Measurements from ENCODE around the gene TNS3.

The TNS3 gene

DNA sequence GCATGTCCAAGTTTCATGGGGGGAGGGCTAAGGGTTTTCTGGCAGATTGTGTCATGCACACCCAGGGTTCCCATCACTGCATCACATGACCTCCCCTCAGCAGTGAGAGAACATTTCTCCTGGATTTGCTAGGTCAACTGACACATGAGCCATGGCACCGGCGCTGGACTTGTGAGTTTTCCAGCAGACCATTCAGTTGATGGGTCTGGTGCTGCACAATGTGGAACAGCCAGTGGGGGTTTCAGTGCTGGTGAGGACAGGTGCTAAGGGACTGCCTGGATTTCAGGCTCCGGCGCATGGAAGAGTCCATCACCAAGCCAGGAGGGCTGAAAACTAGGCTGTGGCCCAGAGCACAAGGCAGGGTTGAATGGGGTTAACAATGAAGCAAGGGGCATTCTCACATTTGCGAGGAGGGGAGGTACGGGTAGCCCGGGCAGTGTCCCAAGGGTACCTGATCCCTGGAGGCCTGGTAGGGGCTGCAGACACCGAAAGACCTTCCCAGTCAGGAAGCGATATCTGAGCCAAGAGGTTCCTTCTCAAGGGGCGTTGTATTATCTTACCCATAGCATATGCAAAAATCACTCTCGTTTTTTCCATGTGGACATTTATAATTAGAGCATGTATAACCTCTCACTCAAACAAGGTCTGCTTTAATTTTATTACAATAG is 203.0 kb downstream of the TNS3 start:
- DNase-seq, result no peak

DNA sequence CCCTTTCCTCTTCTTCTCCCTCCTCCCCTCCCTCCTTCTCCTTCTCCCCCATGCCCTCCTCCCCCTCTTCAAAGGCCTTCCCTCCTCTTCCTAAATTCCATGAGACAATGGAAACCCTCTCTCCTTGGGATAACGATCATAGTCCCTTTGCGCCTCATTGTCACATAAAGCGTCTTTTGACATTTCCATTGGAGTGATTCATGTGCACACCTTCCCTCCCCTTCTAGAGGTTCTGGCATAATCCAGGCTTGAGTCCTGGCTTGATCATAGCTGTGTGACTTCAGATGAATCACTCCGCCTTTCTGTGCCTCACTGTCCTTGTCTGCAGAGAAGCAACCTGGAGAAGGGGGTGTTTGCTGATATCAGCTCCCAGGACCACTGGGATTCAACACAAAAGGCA is 204.2 kb downstream of the TNS3 start:
- DNase-seq, result no peak

DNA sequence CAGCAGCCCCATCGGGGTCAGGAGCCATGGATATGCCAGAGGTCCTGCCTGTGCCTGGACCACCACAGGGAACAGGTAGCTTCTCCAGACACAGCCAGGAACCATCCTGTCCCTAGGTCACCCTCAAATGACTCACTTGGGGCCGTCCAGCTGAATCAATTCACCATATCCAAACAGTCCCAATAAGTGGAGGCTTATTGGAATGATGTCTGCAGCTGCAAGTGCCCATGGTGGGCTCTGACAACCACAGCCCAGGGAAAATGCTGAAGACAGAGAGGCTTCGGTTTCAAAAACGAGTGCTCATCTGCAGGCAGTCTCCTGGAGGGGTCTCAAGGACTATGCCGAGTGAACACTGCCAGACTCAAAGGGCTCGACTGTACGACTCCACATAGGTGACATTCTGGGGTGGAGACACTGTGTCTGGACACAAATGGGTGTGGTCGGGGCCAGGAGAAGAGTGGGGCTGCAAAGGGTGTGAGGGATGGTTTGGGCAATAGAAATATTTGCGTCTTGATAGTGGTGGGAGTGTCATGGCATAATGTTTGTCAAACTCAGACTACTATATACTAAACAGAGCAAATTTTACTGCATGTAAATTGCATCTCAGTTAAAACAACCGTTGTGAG is 204.8 kb downstream of the TNS3 start:
- DNase-seq, result no peak

DNA sequence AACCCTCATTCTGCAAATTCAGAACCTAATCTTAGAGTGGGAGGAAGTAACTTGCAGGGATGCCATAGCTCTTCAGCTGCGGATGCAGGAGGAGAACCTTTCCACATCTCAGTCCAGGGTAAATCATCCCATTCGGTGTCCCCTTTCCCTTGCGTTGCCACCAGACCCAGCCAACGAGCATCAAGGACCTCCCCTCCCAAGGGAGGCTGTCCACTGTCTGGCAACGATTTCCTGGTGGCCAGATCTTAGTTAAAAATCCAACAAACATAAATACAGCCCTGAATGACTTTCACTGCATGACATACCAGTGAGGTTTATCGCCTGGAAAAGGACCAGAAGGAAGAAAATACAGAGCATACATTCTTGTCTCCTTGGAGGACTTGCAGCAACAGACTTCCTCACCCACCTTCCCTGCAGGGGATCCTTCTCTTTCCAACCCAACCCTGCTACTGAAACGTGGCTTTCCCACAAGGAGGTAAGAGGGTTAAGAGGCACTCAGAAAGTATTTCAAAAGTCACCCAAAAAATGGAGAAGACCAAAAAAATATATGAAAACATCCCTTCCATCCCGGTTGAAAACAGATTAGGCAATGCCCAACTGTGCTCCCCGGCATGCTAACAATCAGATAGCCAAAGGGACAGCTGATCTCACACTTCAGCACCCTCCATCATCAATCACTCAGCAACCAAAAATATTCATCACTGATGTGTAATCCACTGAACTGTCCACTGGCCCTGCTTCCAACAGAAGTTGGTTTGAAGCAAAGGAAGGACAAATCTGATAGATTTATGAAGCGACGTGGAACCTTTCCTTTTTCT is 206.6 kb downstream of the TNS3 start:
- DNase-seq, result no peak

DNA sequence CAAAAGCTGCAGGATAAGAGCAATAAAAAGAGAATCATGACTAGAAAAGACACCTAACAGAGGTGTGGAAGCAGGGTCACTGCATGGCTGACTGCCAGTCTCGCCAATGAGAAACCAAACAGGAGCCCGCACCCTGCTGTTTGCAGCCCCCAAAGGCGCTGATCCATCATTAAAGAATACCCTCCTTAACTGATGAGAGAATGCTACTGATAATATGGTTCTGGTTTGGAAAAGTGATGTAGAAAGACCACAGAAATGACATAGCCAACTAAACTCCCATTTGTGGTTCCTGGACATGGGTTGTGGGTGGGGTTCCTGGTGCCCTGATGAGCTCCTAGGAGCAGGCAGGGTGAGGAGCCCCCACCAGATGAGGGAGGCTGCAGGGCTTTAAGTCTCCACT is 207.4 kb downstream of the TNS3 start:
- no peak for DNase-seq

DNA sequence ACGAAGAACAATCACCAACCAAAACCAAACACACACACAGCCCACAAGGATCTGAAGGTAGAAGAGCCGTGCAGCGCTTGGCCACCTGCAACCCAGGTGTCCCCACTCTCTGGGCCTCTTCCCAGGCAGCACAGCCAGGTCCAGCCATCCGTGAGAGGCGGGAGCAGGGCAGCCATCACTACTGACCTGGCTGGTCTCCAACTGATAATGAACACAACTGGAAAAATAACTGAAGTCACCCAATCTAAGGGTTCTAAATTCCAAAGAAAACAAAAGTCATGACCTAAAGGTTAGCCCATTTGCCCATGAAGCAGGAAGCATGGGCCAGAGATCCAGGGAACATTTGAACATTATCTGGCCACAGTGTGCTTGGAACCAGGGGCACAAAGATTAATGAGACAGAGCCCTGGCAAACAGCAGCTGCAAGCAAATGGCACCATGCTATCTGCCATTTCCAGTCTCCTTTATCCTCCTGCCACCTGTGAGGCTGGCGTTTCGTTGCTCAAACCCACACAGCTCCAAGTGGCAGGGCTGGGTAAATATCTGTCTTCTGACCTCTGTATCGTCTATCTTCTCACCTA is 207.9 kb downstream of the TNS3 start:
- no peak for DNase-seq

DNA sequence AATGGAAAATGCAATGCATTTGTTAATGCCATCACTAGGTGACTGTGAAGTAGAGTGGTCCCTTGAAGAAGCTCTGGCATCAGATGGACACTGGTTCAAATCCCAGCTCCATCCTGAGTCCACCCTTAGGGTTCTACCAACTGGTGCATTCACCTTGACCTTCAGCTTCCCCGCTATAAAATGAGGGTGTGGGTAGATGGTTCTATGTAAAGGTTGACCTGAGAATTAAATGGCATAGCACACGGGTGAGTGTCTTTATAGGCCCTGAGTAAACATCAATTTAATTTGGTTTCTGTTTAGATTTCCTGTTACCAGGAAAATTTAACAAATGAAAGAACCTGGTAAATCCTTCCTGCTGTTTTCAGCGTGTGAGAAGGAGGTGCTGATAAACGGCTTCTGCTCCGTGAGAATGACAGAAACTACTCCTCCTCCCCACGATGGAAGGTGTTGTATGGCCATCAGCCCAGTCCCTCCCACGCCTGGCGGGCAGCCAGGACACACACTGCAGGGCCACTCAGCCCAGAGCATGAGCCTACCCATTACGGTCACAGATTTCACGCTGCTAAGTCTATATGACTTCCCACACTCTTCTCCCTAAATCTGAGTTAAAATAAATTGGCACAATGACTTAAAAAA is 210.1 kb downstream of the TNS3 start:
- no peak for DNase-seq

DNA sequence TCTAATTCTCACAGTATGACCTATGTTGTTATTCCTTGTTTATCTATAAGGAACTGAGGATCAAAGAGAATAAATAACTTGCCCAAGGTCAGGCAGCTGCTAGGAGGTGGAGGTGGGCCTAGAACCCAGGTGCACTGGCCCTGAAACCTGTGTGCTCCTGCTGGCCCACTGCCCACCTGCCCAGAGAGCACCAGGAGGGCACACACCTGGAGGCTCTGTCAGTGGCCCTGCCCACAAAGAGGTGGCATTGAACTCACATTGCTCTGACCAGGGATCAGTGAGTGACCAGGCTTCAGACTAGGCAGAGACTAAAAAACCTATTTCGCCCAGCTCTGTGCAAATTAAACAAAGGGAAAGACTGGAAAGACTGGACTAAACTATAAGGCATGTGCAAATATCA is 210.6 kb downstream of the TNS3 start:
- no peak for DNase-seq

DNA sequence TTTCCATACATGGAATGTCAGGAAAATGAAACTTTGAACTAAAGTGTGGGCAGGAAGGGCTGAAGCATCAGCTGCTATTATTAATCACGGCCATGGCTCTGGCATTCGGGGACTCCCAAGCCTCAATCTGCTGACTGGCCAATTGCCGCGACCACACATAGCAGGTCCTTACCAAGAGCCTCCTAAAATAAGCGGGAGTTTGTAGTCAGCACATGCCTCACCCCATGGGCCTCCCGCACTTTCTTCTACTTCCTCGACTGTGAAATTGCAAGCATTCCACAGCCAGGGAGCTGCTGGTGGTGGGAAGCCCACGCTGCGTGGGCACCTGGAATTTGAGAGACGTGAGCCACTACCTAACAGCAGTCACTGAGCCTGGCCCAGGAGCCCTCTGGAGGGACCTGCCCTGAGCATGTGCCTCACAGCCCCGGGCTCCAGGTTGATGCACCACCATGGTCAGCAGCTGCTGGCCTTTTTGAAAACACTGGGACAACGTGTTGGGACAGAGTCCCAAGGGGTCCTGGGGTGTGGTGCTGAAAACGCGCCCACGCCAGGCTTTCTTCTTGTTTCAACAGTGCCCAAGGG is 211.4 kb downstream of the TNS3 start:
- DNase-seq, result no peak

DNA sequence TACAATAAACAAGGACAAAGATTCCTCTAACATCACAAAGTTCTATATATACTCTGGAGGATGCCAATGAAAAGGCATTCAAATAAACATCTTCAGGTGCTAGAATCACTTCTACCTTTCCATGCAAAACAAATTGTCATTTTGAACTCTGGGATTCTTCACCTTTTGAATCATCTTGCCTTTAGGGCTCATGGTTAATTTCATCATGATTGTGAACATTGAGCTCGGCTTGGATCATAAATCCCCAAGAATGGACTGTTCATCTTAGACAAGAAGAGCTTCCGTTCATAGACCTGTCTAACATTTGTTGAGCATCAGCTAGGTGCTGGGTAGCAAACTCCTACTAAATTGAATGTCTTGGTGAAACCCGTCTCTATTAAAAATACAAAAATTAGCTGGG is 212.2 kb downstream of the TNS3 start:
- DNase-seq, result no peak

DNA sequence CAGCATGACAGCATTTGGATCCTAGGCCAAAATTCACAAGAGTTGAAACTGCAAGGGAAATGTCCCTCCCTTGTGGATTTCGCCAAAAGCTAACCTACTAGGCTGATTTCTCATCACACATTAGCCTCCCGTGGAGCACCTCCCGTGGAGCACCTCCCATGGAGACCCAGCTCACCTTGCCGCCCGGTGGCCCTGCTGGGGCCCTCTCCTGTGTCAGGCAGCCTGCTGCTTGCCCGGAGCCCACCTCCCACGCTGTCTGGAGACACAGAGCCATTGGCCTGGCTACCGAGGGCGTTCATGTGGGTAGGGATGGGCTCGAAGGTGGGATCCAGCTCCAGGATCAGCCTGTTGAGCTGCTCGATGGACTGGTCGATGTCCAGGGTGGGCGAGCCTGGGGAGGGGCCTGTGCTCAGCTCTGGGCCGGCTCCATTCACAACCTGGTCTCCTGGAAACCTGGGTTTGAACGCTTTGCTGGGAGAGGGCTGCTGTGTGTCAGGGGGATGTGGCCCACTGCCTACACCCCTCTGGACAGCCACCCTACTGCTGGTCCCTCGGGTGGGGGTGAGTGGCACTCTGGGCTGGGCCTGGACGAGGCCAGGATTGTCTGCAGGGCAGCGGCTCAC is 213.6 kb downstream of the TNS3 start:
- DNase-seq, result no peak

DNA sequence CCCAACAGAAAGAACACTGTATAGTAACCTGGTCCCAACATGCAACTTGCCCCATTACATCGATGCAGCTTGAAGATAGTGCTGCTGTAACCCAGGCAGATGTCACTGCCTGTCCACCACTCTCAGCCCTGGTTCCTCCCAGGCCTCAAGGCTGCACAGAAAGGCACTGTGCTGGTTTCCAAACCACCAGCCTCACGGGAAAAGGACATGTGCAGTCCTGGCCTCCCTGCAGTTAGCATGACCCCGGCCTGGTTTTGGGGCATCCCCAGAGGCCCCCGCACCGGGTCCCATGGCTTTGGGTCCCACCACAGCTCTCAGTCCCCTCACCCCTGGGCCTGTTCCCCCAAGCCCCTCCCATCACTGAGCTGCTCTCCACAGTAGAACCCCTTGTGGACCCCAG is 214.5 kb downstream of the TNS3 start:
- DNase-seq, result no peak

DNA sequence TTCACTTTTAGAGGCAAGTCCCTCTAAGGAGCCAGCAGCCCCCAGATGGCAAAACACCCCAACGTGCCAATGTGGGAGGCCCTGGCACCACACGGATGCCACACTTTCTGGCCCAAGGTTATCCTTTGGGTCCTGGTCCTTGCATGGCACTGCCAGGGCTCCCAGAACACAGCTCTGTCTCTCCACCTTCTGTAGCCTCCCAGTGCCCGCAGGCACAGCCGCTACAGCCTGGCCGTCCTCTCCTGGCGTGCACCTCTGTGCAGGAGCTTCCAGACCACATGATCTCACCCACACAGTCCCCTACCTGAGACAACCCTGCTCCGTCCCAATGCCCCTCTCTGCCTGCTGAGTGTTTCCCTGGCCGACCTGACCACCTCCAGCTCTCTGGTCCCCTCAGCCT is 215.0 kb downstream of the TNS3 start:
- no peak for DNase-seq

DNA sequence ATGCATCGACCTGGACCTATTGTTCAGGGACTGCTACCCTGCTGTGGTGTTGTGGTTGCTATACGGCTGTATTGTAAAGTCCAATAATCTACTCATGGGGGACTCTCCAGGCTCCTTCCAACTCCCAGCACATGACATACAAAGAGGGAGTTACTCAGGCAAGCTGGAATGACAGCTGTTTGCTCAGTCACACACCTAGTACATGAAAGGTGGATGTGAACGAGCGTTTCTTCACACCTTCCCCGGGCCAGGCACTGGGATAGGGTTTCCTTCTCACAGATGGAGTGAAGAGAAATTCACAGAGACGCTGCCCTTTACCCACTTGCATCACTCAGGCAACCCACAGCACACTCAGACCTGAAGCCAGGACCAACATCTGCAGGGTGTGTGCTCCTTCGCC is 215.7 kb downstream of the TNS3 start:
- DNase-seq, result no peak

DNA sequence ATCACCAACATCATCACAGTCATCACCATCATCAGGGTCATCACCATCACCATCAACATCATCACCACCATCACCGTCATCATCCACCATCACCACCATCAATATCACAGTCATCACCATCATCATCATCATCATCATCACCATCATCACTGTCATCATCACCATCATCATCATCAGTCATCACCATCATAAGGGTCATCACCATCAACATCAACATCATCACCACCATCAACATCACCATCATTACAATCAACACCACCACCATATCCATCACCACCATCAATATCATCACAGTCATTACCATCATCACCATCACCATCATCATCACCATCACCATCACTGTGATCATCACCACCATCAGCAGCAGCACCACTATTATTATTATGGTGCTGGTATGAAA is 218.9 kb downstream of the TNS3 start:
- DNase-seq, result no peak

DNA sequence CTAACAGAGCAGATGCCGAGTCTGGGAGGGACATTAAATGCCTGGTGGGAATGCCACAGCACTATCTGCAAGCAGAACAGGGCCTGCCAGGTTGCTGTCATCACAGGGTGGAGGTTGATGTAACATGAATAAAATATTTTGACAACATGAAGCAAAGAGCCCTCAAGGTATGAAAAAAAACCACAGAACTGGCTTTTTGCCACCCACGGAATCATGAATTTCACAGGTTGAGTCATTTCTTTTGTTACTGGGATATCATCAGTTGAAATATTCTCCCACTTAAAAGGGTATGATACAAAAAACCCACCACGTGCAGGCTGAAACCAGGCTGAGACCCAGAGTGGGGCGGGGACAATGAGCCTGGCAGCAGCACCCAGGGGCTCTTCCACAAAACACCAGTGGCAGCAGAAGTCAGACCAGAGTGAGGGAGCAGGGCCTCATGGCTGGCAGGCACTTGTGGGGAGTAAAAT is 220.1 kb downstream of the TNS3 start:
- no peak for DNase-seq

DNA sequence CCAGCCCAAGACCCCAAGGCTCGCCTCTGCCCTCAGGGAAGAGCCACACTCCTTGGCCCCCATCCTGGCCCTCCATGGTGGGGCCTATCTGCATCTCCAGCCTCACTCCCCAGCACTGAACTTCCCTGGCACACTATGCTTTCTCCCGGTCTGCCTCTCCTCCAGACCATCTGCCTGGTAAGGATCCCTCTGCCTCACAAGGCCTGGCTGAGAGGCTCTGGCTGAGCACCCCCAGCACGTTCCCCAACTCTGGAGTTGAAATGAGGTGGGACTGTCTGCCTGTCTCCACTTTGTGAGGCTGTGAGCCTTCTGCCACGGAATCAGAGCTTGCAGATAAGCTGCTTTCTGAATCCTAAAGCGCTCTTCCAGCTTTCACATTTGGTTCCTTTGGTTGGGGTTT is 220.7 kb downstream of the TNS3 start:
- no peak for DNase-seq

DNA sequence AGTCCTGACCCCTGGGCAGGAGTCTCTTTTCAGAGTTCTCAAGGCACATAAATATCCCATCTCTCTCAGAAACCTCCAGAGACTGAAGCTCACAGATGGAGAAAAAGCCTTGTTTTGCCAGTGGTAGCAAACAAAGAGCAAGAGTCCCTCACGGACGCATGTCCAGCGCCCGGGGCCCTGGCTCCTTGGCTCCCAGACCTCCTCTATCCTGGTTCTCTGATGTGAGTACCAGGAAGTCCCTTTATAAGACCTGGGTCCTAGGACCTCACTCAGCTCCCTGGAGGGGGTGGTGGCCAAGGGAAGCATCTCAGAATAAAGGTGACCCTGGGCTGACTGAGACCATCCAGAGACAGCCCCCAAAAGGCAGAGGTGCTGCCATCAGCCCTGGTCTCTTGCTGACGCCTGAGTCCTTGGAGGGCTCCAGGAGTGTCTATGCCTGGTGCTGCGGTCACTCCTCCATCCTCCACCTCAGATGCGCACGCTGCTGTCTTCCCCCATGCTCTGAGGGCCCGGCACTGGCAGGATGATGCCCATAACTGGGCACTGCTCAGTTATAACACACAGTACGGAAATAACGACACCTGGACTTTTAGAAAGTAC is 221.5 kb downstream of the TNS3 start:
- DNase-seq, result no peak

DNA sequence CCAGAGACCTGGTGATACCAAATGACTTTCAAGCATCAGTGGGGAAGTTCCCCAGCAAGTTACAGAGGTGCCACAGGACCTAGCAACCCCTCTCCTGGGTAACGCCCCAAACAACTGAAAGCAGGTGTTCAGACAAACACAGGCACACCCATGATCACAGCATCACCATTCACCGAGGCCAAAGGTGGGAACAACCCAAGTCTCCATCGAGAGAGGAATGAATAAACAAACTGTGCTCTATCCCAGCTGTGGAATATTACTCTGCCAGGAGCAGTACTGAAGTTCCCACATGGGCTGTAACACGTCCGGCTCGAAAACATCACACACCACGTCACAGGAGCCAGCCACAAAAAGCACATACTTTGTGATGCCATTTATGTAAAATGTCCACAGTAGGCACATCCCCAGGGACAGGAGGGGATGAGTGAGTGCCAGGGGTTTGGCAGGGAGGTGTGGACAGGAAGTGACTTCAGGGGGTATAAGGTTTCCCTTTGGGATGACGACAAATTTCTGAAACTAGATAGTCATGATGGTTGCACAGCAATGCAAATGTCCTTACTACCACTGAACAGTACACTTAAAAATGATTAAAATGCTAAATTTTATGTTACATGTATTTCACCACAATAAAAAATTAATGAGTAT is 222.8 kb downstream of the TNS3 start:
- no peak for DNase-seq

DNA sequence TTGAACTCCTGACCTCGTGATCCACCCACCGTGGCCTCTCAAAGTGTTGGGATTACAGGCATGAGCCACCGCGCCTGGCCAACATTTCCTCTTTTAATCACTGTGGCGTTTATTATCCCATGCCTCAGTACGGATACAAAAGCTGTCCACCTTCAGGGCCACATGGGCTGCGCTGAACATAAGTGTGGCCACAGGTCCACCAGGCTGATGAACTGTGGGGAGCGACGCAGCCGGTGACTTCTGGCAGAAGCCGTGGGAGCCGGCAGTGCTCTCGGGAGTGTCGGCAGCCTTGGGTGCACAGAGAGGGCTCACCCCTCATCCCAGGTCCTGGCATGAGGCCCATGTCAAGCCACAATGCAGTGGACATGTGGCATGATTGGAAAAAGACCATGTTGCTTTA is 223.6 kb downstream of the TNS3 start:
- no peak for DNase-seq

DNA sequence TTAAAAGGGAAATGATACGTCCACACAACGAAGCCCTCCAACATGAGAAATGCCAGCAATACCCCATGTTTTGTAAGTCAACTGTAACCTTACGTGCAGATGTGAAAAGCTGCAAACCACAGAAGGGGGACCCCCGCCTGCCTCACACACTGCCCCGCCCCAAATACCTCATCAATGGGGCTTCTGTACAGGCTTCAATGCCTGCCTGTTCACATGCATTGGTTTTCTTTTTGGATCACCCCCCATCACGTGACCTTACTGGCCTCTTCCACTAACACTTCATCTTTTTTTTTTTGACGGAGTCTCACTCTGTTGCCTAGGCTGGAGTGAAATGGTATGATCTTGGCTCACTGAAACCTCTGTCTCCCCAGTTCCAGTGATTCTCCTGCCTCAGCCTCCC is 224.0 kb downstream of the TNS3 start:
- DNase-seq, result no peak

All from CD4-positive, alpha-beta T cell treated with Interleukin-4 for 1 hour (primary cell).